HG03469 (cell line): Measurements from ENCODE around the gene YTHDF1.

Source experiments
- ATAC-seq: cut with Tn5 transposase; IDR thresholded peaks from one replicate; pipeline ENCODE4 v1.9.1; 2021; ENCODE audit warnings: mild to moderate bottlenecking, moderate library complexity, moderate number of reproducible peaks; ENCODE audit not compliant: unreplicated experiment

YTHDF1 gene

DNA sequence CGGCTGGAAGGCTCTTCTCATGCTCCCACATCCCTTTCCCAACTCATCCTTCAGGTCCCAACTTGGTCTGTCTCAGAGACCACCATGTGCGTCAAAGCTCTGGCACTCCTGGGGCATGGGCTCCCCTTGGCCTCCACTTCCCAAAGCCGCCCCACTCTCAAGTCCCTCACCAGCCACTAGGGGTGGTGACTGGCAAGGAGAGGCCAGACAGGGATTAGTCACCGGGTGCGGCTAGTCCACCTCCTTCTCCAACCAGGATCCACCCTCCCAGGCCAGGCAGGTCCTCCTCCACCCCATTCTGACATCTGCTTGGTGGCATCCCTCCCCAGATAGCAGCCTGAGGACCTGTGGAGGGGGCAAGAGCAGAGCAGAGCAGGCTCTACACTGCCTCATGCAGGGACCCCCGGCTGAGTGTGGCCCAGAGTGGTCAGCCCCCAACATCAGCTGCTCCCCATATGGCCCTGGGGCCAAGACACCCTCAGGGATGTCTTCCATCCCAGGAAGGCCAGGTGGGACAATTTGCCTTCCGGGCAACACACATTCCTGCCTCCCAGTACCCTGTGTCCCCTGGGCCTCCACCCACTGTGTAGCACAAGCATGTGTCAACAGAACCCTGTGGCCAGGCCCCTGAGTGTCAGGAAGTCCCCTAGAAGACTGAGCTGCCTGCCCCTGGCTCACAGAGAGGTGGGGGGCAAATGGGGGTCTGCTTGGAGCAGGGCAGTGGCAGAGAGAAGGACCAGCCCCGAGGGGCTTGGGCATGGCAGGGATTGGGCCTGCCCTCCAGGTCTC is 29.2 kb downstream of the YTHDF1 start:
- ATAC-seq, result no peak

DNA sequence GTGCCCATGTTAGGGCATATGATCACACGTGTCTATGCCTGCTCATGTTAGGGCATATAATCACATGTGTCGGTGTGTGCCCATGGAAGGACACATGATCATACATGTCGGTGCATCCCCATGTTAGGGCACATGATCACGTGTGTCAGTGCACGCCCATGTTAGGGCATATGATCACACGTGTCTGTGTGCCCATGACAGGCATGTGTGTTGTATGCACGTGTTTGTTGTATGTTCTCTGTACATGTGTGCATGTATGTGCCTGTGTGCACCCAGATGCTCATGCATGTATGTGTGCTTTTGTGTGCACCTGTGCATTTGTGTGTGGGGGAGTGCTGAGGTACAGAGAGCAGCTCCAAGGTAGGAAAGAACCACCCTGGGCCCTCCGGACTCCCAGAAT is 29.8 kb downstream of the YTHDF1 start:
- ATAC-seq, result no peak

DNA sequence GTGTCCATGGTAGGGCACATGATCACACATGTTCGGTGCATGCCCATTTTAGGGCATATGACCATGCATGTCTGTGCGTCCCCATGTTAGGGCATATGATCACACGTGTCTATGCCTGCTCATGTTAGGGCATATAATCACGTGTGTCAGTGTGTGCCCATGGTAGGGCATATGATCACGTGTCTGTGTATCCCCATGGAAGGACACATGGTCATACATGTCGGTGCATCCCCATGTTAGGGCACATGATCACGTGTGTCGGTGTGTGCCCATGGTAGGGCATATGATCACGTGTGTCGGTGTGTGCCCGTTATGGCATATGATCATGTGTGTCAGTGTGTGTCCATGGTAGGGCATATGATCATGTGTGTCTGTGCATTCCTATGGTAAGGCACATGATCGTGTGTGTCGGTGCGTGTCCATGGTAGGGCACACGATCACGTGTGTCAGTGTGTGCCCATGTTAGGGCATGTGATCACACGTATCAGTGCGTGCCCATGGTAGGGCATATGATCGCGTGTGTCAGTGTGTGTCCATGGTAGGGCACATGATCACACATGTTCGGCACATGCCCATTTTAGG is 30.6 kb downstream of the YTHDF1 start:
- no peak for ATAC-seq

DNA sequence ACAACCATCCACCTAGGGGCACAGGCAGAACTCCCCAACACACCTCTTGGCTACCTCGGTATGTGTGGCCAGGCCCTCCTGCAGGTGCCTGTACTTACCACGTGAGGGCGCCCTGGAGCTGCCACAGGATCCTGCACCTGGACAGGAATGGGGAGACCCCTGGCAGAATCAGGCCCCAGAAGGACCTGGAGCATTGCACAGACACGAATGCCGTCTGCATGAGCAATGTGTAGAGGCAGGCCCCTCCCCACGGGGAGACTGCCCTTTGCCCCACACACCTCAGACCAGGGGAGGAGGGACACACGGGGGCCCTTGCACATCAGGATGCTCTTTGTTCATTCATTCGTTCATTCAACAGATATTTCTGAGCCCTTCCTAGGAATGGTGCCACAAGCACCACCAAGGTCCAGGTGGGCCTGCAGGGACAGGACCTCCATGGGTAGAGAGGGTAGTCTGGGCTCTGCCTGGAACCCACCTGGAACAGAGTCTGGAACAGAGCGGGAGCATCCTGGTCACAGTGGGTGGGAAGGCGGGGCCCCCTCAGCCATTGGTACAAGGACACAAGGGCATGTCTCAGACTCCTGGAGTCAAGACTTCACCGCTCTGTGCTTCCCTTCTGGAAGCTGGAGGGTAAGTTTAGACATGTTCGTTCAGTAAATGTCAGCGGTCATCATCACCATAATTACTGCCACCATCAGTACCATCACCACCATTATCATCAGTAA is 32.3 kb downstream of the YTHDF1 start:
- no peak for ATAC-seq

DNA sequence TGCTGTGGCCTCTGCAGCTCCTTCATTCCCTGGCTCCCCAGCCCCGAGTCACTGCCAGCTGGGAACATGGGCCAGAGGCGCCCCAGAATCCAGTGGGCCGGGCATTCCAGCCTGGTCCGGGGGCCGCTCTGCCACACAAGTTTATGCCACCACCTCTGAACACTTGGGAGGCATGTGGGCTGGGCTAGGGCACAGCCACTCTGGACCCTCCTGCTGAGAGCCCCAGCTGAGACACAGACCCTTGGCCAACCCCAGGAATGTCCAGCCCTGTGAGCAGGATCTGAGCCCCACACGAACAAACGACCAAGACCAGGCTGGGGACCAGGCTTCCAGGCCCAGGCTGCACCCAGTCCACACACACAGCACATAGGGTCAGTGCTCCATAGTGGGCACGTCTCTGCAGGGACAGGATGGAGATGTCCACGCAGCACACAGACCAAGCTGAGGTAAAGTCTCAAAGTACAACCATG is 33.0 kb downstream of the YTHDF1 start:
- no peak for ATAC-seq

DNA sequence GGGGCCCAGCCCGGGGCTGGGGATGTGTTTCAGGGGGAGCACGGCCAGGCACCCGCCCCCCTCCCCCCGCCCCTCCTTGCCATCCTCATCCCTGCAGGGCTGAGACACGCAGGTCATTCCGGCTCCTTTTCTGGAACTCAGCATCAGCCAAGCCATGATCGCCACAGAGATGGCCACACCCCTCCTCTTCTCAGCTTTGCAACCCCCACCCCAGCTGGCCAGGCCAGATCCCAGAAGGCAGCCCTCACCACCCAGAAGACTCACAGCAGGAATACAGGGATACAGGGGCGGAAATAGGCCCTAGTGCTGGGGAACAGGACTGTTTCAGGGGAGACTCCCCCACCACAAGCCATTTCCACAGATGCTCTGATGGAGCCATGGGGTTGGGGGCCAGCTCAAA is 33.5 kb downstream of the YTHDF1 start:
- no peak for ATAC-seq

DNA sequence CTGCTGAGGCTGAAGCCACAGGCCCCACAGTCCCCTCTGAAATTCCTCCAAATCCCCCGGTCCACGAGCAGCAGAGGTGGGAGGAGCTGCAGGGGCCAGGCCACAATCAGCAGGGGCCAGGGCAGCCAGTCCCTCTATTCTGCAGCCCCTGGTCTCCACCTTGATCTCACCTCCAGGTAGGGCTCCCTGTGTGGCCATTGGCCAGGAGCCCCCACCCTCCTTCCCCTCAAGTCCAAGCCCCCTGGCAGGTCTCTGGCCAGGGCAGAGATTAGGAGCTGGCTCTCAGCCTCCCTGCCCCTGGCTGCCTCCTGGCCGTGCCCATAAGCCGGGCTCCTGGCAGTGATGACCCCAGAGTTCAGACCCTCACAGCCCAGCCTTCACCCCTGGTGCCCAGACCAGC is 34.7 kb downstream of the YTHDF1 start:
- ATAC-seq, result no peak

DNA sequence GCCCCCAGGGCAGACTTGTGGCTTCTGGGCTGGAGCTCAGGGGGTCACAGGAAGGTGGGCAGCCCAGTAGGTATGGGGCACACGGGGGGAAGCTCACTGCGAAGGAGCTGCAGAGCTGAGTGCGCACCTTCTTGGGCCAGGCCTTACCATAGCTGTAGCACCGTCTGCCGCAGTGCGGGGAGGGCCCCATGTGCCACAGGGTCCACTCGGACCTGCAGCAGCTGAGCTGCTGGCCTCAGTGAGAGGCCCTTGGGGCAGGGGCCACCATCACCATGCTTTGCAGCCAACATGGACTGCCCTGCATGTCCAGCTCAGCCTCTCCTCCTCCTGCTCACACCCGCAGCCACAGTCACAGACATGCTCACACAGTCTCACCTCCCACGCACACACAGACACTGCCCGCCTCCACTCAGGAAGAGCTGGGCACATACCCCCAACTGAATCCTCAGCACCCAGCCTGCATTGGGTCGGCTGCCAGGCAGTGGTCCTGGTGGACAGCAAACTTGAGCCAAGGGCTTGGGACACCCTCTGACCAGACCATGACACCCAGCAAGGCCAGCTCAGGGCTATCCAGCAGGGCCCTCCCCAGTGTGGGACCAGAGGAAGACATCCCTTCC is 35.3 kb downstream of the YTHDF1 start:
- no peak for ATAC-seq

DNA sequence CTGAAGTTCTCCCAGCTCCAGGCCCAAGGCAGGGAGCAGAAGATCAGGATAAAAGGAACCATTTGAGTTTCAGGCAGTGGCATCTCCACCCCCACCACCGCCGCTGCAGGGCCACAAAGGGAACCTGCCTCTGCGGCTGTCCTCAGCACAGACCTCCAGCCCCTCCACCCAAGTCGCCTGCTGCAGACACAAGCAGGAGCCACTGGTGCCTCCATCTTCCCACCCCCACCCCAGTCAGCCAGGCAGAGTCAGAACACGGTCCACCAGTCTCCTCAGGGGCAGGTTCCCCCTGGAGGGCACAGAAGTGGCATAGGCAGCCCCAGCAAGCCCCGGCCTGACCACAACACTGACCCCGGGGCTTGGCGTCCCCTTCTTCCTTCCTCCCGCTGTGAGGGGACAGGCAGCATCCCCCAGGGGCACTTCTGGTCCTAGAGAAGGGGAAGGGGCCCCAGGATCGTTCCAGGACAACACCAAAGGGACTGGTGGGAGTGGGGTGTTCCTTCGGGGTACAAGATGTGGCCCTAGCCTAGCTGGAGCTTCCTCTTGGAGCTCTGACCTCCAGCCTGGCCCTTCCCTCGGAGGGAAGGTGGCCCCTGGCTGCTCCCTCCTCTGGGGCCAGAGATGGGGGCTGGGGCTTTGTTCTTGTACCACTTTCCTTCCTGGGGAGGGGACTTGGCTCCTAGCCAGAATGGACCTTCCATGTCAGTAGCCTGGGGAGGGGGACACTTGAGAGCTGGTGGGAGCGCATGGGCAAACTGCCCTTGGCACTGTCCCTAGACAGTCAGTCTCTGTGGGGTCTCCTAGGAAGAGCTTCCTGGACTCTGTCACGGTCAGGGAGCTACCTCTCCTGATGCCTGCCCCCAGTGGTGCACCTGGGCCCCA is 36.0 kb downstream of the YTHDF1 start:
- no peak for ATAC-seq

DNA sequence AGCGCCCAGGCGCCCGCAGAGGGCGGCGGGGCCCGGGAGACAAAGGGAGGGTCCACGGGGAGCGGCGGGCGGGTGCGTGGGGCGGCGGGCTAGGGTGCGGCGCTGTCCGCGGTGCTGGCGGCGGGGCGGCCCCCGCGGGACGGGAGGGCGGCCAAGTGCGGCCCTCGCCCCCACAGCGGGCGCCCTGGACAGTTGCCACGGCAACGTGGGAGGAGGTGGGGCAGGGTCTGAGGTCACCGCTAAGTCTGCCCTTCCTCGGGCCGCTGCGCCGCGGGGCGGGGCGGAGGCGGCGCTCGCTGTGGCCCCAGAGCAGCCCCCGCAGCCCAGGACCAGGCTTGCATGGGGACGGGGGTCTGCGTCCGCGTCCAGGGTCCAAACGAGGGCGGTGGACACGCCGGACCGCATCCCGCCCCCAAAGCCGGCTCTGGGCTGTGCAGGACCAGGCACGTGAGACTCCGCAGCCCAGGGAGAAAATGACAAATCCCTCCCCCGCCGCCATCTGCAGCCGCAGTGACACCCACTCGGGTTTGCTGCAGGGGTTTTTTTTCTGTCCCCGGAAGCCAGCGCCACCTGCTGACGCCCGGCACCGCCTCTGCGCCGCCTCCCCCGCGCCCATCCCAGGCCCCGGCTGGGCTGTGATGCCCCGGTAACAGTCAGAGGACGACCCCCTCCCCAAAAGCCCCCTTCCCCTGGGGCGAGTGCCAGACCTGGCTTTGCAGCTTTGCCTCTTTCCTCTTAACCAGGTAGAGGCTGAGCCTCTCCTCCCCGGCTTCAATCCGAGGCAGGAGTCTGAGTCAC is 36.8 kb downstream of the YTHDF1 start:
- no peak for ATAC-seq

DNA sequence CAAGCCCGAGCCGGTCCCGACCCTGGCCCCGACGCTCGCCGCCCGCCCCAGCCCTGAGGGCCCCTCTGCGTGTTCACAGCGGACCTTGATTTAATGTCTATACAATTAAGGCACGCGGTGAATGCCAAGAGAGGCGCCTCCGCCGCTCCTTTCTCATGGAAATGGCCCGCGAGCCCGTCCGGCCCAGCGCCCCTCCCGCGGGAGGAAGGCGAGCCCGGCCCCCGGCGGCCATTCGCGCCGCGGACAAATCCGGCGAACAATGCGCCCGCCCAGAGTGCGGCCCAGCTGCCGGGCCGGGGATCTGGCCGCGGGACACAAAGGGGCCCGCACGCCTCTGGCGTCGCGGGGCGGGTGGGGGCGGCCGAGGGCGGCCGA is 37.5 kb downstream of the YTHDF1 start:
- no peak for ATAC-seq

DNA sequence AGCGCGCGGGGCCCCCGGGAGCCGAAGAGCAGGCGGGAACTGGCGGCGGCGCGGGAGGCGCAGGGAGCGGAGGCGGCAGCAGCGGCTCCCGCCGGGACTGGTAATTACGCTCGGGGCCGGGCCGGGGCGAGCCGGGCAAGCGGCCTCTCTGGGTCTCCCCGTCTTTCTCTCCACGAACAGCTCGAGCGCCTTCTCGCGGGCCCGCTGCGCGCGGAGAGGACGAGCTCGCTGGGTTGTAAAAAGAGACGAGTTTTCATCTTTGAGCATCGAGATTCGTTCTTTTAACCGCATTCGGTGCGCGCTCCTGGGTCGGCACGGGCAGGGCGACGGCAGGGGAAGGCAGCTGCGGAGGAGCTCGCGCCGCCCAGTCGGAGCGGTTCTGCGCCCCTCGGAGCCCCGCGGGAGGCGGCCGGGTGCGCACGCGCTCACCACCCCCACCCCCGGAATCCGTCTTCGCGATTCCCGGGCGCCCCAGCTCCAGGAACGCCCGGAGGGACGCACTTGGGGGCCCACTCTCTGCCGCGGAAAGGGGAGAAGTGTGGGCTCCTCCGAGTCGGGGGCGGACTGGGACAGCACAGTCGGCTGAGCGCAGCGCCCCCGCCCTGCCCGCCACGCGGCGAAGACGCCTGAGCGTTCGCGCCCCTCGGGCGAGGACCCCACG is 38.0 kb downstream of the YTHDF1 start:
- ATAC-seq, result no peak

DNA sequence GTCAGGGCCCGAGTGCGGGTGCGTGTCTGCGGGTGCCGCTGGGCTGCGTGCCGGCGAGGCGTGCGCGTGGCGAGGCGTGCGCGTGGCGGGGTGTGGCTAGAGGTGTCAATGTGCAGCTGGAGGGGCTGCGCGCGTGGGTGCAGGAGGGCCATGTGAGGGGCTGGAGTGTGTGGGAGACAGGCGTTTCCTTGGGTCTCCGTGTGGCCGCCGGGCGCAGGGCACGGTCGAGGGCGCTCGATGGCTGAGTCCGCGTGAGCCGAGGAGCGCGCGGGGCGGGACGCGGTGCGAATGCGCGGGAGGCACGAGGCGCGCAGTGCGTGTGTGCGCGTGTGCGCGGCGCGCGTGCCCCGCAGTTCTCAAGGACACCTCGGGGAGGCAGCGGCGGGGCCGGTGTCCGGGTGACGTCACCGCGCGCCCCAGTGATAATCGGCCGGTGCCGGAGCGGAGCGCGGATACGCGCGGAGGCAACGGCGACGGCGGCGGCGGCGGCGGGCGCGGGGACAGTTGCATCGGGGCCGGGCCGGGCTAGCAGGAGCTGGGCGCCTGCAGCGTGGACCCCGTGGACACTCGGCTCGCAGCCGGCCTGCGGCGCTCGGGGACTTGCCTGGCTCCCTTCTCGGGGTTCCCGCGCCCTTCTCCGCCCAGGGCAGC is 38.7 kb downstream of the YTHDF1 start:
- no peak for ATAC-seq

DNA sequence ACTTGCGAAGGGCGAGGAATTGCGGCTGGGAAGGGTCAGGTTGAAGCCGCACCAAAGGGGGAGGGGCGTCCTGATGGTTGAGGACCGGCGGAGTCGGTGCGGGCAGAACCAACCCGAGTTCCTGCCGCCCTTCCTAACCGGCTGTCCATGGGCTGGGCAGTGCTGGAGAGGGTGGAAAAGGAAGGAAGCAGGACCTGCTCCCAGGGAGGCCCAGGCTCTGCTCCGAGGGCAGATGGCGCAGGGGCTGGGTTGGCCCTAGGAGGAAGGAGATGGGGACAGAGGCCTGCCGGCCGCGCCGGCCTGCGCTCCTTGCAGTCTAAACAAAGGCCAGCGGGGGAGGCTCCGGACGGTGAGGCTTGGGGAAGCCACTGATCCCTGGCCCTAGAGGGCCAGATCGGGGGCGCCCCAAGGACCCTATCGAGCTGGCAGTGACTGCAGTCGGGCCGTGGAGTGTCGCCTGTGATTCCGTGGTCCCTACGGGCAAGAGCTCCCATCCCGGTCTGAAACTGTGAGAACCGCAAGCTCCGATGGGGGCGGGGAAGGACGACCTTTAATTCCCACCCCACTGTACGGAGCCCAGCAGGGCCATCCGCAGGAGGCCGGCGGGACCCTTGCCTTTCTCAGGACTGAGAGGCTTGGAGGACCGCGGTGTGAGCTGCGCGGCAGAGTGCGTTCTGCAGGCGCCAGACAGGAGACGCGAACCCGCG is 39.4 kb downstream of the YTHDF1 start:
- ATAC-seq, result no peak

DNA sequence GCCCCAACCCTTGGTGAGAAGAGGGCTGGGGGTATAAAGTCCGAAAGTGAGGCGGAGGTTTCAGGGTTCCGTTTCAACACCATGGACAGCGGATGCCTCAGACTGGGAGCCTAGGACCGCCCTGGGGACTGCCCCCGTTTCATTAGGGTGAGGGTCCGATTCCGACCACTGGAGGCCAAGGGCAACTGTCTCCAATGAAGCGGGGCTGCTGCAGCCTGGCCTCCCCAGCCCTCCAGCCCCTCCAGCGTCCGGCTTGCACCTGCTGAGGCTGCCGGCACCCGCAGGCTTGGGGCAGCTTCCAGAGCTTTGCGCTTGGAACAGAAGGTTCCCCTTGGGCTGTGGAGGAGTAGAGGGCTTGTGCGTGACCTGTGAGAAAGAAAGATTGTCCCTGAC is 39.9 kb downstream of the YTHDF1 start:
- no peak for ATAC-seq

DNA sequence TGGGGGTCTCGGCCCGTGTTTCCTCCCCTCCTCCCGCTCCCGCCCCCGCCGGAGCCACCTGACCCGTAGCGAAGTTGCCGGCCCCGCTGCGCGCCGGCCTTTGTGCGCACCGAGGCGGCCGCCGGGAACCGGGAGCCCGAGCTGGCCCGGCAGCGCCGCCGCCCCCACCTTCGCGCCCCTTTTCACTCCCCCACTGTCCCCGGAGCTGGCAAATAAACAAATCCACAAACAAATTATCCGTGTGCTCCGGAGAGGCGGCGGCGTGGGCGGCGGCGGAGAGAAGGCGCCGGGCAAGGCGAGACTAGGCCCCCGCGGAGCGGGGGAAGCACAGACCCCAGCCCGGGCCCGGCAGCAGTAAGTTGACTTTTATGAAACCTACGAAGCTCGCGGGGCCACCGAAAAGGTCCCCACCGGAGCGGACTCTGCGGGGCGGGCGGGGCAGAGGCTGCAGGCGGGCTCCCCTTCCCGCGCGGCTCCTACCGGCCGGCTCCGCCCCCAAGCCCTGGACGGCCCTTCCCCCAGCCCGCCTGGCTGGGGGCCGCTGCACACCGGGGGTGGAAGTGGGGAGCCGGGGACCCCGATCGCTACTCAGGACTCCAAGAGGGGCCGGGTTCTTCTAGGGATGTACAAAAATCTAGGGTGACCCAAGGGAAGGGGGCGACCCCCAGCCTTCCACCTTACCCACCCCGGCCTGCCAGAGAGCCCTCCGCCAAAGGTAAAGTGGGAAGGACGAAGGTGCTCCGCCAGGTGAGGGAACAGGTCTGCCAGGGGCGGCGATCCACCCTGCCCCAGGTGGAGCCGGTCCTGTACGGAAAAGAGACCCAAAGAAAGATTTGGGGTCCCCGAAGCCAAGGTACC is 40.7 kb downstream of the YTHDF1 start:
- ATAC-seq, result no peak

DNA sequence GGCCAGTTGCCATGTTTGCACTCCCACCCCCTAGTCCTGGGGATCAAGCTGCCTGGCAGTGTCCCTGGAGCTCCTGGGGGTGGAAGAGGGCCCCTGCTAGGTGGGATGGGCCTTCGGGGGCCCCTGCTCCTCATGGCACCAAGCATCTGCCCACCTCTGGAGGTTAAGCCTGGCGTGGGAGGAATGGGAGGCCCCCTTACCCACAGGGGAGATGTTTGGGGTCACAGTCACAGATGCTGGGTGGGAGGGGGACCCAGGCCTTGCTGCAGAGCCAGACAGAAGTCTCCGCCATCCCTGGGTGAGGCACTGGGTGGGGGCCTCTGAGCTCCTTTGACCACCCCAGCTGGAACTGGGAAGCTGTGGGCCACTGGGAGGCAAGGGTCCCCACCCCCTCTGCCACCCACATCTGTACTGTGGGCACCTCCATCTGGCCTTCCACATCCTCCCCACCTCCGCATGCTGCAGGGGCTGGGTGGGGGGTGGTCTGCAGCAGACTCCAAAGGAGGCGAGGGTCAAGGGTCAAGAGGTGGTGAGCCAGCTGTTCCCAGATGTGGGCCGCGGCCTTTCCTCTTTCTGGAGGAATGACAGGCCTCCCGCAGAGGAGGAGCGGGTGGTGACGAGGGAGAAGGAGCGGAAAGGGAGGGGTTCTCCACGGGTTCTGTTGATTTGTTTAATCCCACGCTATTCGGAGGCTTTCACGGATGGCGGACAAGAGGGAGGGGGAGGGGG is 41.5 kb downstream of the YTHDF1 start:
- ATAC-seq, result no peak
